D721Med (cell line): ENCODE results near the gene GHRH.

Source experiments
- DNase-seq: peaks from one replicate; pipeline ENCODE4 v3.0.0; 2011; ENCODE audit warnings: low spot score; ENCODE audit not compliant: insufficient read length
- FAIRE-seq: peaks from 2 replicates; lab custom pipeline; 2011; peaks lifted over from hg19 to GRCh38; lab: Jason Lieb, UNC
- CTCF ChIP-seq: IDR thresholded peaks from 2 replicates; pipeline ENCODE4 v1.5.1; 2012; ENCODE audit warnings: mild to moderate bottlenecking, control low read depth; ENCODE audit not compliant: insufficient read depth; ENCODE audit errors: missing control alignments

The GHRH gene

GRCh38 chr20:37223053-37223452, 38.6 kb downstream of the GHRH start:
- TF ChIP-seq CTCF, result no peak
- FAIRE-seq, result no peak
- DNase-seq, result no peak

GRCh38 chr20:37222086-37222485, 39.5 kb downstream of the GHRH start:
- no peak for FAIRE-seq
- no peak for TF ChIP-seq CTCF
- no peak for DNase-seq

DNA sequence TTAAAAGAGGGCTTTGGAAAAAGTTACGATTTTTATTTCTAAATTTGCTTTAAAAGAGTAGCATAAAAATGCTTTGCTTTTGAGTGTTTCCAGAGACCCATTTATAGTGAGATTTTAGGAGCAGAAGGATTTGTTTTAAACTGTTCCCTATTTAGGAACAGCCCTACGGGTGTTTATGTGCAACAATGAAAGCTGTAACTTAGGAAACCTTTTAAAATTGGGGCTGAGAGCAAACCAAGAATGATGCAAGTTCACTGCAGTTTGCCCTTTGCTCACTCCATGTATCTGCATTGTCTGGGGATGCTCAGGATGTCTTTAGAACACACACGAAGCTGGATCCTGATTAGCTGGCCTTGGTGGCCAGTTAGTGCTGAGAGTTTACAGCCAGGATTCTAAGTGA, 40.9 kb downstream of the GHRH start:
- TF ChIP-seq CTCF, result no peak
- DNase-seq, result no peak
- no peak for FAIRE-seq

- TF ChIP-seq CTCF, result no peak
- DNase-seq (no peak), FAIRE-seq (no peak)
Observed at GRCh38 chr20:37219751-37220668, 41.6 kb downstream of the GHRH start.

DNA sequence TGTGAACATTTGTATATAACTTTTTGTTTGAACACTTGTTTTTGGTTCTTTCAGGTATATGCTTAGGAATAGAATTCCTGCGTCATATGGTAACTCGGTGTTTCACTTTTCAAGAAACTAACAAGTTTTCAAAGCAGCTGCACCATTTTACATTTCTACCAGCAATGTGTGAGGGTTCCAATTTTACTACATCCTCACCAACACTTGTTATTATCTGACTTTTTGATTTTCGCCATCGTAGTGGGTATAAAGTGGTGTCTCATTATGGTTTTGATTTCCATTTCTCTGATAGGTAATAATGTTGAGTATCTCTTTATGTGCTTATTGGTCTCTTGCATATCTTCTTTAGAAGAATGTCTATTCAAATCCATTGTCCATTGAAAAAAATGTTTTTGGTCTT, 42.6 kb downstream of the GHRH start:
- TF ChIP-seq CTCF, result no peak
- no peak for FAIRE-seq
- DNase-seq, result no peak

- FAIRE-seq, result no peak
Observed at GRCh38 chr20:37218441-37218840, 43.2 kb downstream of the GHRH start.

More at GRCh38 chr20:37218441-37218840, 43.2 kb downstream of the GHRH start:
- no peak for DNase-seq
- no peak for TF ChIP-seq CTCF
